H1 (cell line): ENCODE data around the gene CLDN7. TPM values are rescaled to one million over a fixed set of nuclear protein-coding genes. Genes with fewer than 3 reads are reported as not detected.
A peak's percentile ranks its signal among the peaks of the same experiment; 100 is the strongest.

Experiments used
- CTCF ChIA-PET: fragments of 300-600 bp; sonication (Branson Sonifier 250); formaldehyde crosslinking; loops from one replicate; lab custom pipeline; 2021; ENCODE audit not compliant: partially characterized antibody; lab: Charles Lee
- POLR2A ChIA-PET: fragments of 300-600 bp; sonication (Branson Sonifier 250); formaldehyde crosslinking; loops from one replicate; lab custom pipeline; 2021; ENCODE audit warnings: inconsistent platforms; ENCODE audit not compliant: partially characterized antibody; lab: Charles Lee
- DNase-seq, 2 experiments: peaks; one replicate each; pipeline versions ENCODE4 v3.0.0 to v3.0.0-alpha.2; 2010 to 2022; ENCODE audit warnings: low spot score in 2 of 2, low read depth in 1 of 2, mixed read lengths in 1 of 2
- FAIRE-seq: peaks from 2 replicates; lab custom pipeline; 2011; peaks lifted over from hg19 to GRCh38; lab: Jason Lieb, UNC
- H2AFZ ChIP-seq: 2 replicates; pipeline ENCODE4 v1.8.1; 2012; ENCODE audit warnings: low read length, inconsistent platforms
- H2AK5ac ChIP-seq: 2 replicates; pipeline ENCODE4 v1.6.1; 2013; ENCODE audit warnings: low read depth, low read length
- H2BK120ac ChIP-seq: replicated peaks from 2 replicates; pipeline ENCODE3; 2013; ENCODE audit warnings: low read depth, low read length, inconsistent platforms
- H2BK12ac ChIP-seq: 2 replicates; pipeline ENCODE4 v1.6.1; 2013; ENCODE audit warnings: low read depth, low read length
- H2BK15ac ChIP-seq: 2 replicates; pipeline ENCODE4 v1.6.1; 2013; ENCODE audit warnings: low read length
- H2BK20ac ChIP-seq: 2 replicates; pipeline ENCODE4 v1.6.1; 2013; ENCODE audit warnings: low read length
- H2BK5ac ChIP-seq: 2 replicates; pipeline ENCODE4 v1.6.1; 2013; ENCODE audit warnings: low read depth, low read length
- H3K14ac ChIP-seq: 2 replicates; pipeline ENCODE4 v1.6.1; 2013; ENCODE audit warnings: inconsistent platforms; ENCODE audit not compliant: insufficient read length
- H3K18ac ChIP-seq: 2 replicates; pipeline ENCODE4 v1.6.1; 2013; ENCODE audit warnings: low read length; ENCODE audit errors: extremely low read depth
- H3K23ac ChIP-seq: 2 replicates; pipeline ENCODE4 v1.6.1; 2013; ENCODE audit warnings: inconsistent platforms; ENCODE audit not compliant: insufficient read length
- H3K23me2 ChIP-seq: 2 replicates; pipeline ENCODE4 v1.6.1; 2013; ENCODE audit warnings: low read depth, low read length
- H3K27ac ChIP-seq: 2 replicates; pipeline ENCODE4 v1.6.1; 2011; ENCODE audit warnings: low read depth, low read length, inconsistent platforms
- H3K27me3 ChIP-seq, 4 experiments: replicated peaks in 1 of 4; 1 replicate in 1 of 4; 2 replicates in 3 of 4; pipeline versions ENCODE4 v1.6.1 to v1.8.1; 2011 to 2013; ENCODE audit warnings: low read length in 3 of 4, mild to moderate bottlenecking in 3 of 4, inconsistent platforms in 2 of 4, mixed read lengths in 2 of 4, moderate library complexity in 1 of 4; ENCODE audit not compliant: control insufficient read depth in 3 of 4, insufficient read depth in 3 of 4; ENCODE audit errors: extremely low read depth in 1 of 4
- H3K36me3 ChIP-seq, 4 experiments: 2 replicates each; pipeline versions ENCODE4 v1.6.1 to v1.8.1; 2011 to 2013; ENCODE audit warnings: mild to moderate bottlenecking in 4 of 4, low read length in 3 of 4, moderate library complexity in 2 of 4, control low read depth in 1 of 4, inconsistent platforms in 1 of 4; ENCODE audit not compliant: insufficient read depth in 4 of 4, control insufficient read depth in 2 of 4
- H3K4ac ChIP-seq: replicated peaks from 2 replicates; pipeline ENCODE3; 2013; ENCODE audit warnings: low read length, low read depth, mixed read lengths, inconsistent platforms; ENCODE audit not compliant: insufficient read length
- H3K4me1 ChIP-seq, 4 experiments: replicated peaks in 1 of 4; 1 replicate in 1 of 4; 2 replicates in 3 of 4; pipeline versions ENCODE4 v1.6.1 to v1.8.1; 2011 to 2013; ENCODE audit warnings: low read length in 3 of 4, inconsistent platforms in 2 of 4, mixed read lengths in 1 of 4; ENCODE audit not compliant: insufficient read depth in 4 of 4, control insufficient read depth in 3 of 4
- H3K4me2 ChIP-seq, 2 experiments: 2 replicates each; pipeline versions ENCODE4 v1.6.1 to v1.8.1; 2011 to 2013; ENCODE audit warnings: low read depth in 2 of 2, low read length in 2 of 2, control low read depth in 1 of 2, inconsistent platforms in 1 of 2, mild to moderate bottlenecking in 1 of 2; ENCODE audit not compliant: insufficient read depth in 1 of 2
- H3K4me3 ChIP-seq, 4 experiments: fragments of 200-600, 300-600 bp in 1 of 4; sonication (generic), shearing (Covaris generic), sonication (Bioruptor Twin) in 1 of 4; 2 replicates each; pipeline versions ENCODE4 v1.5.1 to v1.8.1; 2011 to 2016; ENCODE audit warnings: low read length in 4 of 4, low read depth in 3 of 4, control low read depth in 2 of 4, inconsistent platforms in 2 of 4, mild to moderate bottlenecking in 2 of 4, mixed read lengths in 1 of 4, moderate library complexity in 1 of 4; ENCODE audit not compliant: insufficient read depth in 2 of 4; ENCODE audit errors: extremely low read depth in 1 of 4
- H3K56ac ChIP-seq: replicated peaks from 2 replicates; pipeline ENCODE3; 2013; ENCODE audit warnings: low read depth, mild to moderate bottlenecking, mixed read lengths, low read length, inconsistent platforms; ENCODE audit not compliant: insufficient read length
- H3K79me1 ChIP-seq: 2 replicates; pipeline ENCODE4 v1.6.1; 2013; ENCODE audit warnings: low read depth, low read length, control low read depth
- H3K79me2 ChIP-seq, 2 experiments: 2 replicates each; pipeline versions ENCODE4 v1.6.1 to v1.8.1; 2012 to 2013; ENCODE audit warnings: low read length in 2 of 2, mild to moderate bottlenecking in 2 of 2, inconsistent platforms in 1 of 2; ENCODE audit not compliant: insufficient read depth in 2 of 2, control insufficient read depth in 1 of 2
- H3K9ac ChIP-seq, 4 experiments: replicated peaks in 1 of 4; 1 replicate in 1 of 4; 2 replicates in 3 of 4; pipeline versions ENCODE4 v1.6.1 to v1.8.1; 2011 to 2013; ENCODE audit warnings: low read depth in 3 of 4, low read length in 3 of 4, control low read depth in 2 of 4, mild to moderate bottlenecking in 2 of 4, moderate library complexity in 2 of 4, inconsistent platforms in 1 of 4; ENCODE audit errors: extremely low read depth in 1 of 4
- H3K9me3 ChIP-seq, 2 experiments: 2 replicates each; pipeline versions ENCODE4 v1.6.1 to v1.8.1; 2012 to 2013; ENCODE audit warnings: mild to moderate bottlenecking in 2 of 2, moderate library complexity in 2 of 2, control low read depth in 1 of 2, inconsistent platforms in 1 of 2, low read depth in 1 of 2, low read length in 1 of 2, mixed read lengths in 1 of 2; ENCODE audit not compliant: insufficient read depth in 2 of 2
- H4K20me1 ChIP-seq, 2 experiments: replicated peaks in 1 of 2; 2 replicates each; pipeline versions ENCODE3 to v1.8.1; 2011 to 2013; ENCODE audit warnings: inconsistent platforms in 2 of 2, low read length in 2 of 2, mild to moderate bottlenecking in 1 of 2; ENCODE audit not compliant: insufficient read depth in 2 of 2, control insufficient read depth in 1 of 2
- H4K5ac ChIP-seq: 2 replicates; pipeline ENCODE4 v1.6.1; 2013; ENCODE audit warnings: low read length, low read depth, mixed read lengths, inconsistent platforms; ENCODE audit not compliant: insufficient read length
- H4K8ac ChIP-seq: 2 replicates; pipeline ENCODE4 v1.8.0; 2013; ENCODE audit warnings: mild to moderate bottlenecking, moderate library complexity, low read length, inconsistent platforms; ENCODE audit not compliant: insufficient read depth; ENCODE audit errors: extremely low read depth
- H4K91ac ChIP-seq: replicated peaks from 2 replicates; pipeline ENCODE3; 2013; ENCODE audit warnings: low read length, mixed read lengths, inconsistent platforms; ENCODE audit not compliant: insufficient read length
- CEBPB ChIP-seq: IDR thresholded peaks from 2 replicates; pipeline ENCODE4 v1.6.1; 2012; ENCODE audit warnings: low read depth, low read length
- JUN ChIP-seq: IDR thresholded peaks from 2 replicates; pipeline ENCODE4 v1.6.1; 2011; ENCODE audit warnings: low read depth, mild to moderate bottlenecking, improper control_type of control experiment, low read length
- KDM1A ChIP-seq: fragments of 200-600, 300-600 bp; sonication (generic); IDR thresholded peaks from 2 replicates; pipeline ENCODE4 v1.7.1; 2016; ENCODE audit warnings: mild to moderate bottlenecking, low read length, borderline replicate concordance
- PHF8 ChIP-seq: fragments of 200-600 bp; sonication (generic); conservative IDR thresholded peaks from 2 replicates; pipeline ENCODE4 v1.7.1; 2012; ENCODE audit warnings: low read depth, mild to moderate bottlenecking, inconsistent platforms, low read length, moderate library complexity
- WGBS, 2 experiments: shearing (Covaris generic) in 1 of 2; methylation state at CpG; one replicate each; pipeline versions ENCODE4 v1.1.6 to v1.1.7; 2013 to 2015; ENCODE audit warnings: low lambda C conversion rate in 2 of 2, mixed read lengths in 2 of 2, inconsistent platforms in 1 of 2, low coverage in 1 of 2, missing lambda C conversion rate in 1 of 2; ENCODE audit not compliant: insufficient replicate concordance in 2 of 2, insufficient coverage in 1 of 2, insufficient read length in 1 of 2; ENCODE audit errors: extremely low coverage in 1 of 2, missing lambda C conversion rate in 1 of 2; 5-methylcytosine and 5-hydroxymethylcytosine counted together
- polyA plus RNA-seq, 7 experiments: library from polyadenylated mRNA; depleted of rRNA in 3 of 7; stranded (reverse) in 5 of 7; unstranded in 2 of 7; fragments of >200 nt in 5 of 7; fragments of 200-250 nt in 2 of 7; gene quantifications; 1 replicate in 5 of 7; 2 replicates in 1 of 7; 4 replicates in 1 of 7; pipeline versions ENCODE4 v1.2.1 to v1.2.3, GENCODE V29; 2011 to 2013; ENCODE audit warnings: missing spikeins in 2 of 7, mixed read lengths in 2 of 7
- total RNA-seq: library from RNA; stranded (reverse); fragmentation: NEBNext Ultra II Directional; extraction: Animal tissue kit (Norgen Biotek cat#: 25700); gene quantifications from 2 replicates; pipeline ENCODE4 v1.2.1, GENCODE V29; 2021

The CLDN7 gene
- total and polyA plus RNA-seq, 2 of the 8 experiments (the other 6 are each of a cell fraction or from before 2014, with no cell fraction given) = 118 to 119 TPM

DNA sequence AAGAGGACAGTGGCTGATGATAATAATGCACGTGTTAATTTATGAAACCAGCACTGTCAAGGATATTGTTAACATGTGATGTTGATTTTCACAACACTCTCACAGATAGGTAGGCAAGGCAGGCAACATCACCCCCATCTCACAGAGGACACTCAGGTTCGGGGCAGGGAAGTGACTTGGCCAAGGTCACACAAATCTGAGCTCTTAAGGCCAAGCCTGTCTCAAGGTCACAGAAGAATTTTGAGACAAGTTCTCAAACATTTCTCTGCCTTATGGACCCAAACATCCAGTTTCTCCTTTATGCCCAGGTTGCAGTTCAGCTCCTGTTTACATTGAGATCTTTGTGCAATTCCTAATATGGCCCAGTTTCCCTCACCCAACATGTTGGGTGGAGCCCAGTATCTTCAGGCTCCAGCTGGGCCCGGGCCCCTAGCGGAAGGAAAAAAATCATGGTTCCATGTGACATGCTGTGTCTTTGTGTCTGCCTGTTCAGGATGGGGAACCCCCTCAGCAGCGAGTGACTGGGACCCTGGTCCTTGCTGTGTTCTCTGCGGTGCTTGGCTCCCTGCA lies 20.6 kb upstream of the CLDN7 start:
- ChIA-PET CTCF (interaction anchor here (0.5 to 4.8 kb wide), 12 partner anchors 9 to 278 kb away, joined by 3 to 46 read pairs (median 5); partner anchors contain the start of genes ACAP1 and GABARAP), POLR2A (interaction anchor here (0.6 to 7.7 kb wide), 22 partner anchors 8 to 291 kb away, joined by 3 to 94 read pairs (median 6); partner anchors contain the start of genes ACADVL, CLDN7, CTDNEP1 and DLG4)
- Histone ChIP-seq H3K79me1 (no peaks in the 10 kb centered on the region), H4K20me1 (peaks cover 0 to 7% of the 10 kb centered on the region in 2 experiments), H3K56ac (no peak overlapping the region), H2BK120ac (no peak overlapping the region), H3K27me3 (peaks cover 0 to 13% (median 7%) of the 10 kb centered on the region in 4 experiments; a peak in 6 of 7 replicates), H2BK5ac (no peak overlapping the region), H3K18ac (no peak overlapping the region), H2BK20ac (no peak overlapping the region), H3K9me3 (no peaks in the 10 kb centered on the region), H3K79me2 (no peaks in the 10 kb centered on the region), H2BK12ac (no peak overlapping the region), H2AFZ (no peak overlapping the region), H3K4ac (no peak overlapping the region), H4K5ac (no peak overlapping the region), H3K9ac (peak overlapping the region in 1 of 4 experiments; percentile 67; a peak in 1 of 7 replicates), H3K4me1 (peaks cover 0 to 20% (median 8%) of the 10 kb centered on the region in 4 experiments; a peak in 5 of 7 replicates), H3K23me2 (peaks cover 11% of the 10 kb centered on the region), H3K23ac (no peak overlapping the region), H3K4me3 (peak overlapping the region; percentile 76 to 83 (median 78); a peak in 7 of 8 replicates), H4K8ac (no peak overlapping the region; the same call in 1 of the 2 replicates), H3K14ac (no peak overlapping the region), H2BK15ac (peak overlapping the region; percentile 72; the same call in 1 of the 2 replicates), H3K27ac (no peak overlapping the region), H3K36me3 (peaks cover 0 to 6% (median 3%) of the 10 kb centered on the region in 4 experiments; a peak in 3 of 8 replicates), H3K4me2 (peak overlapping the region; percentile 45 to 100), H2AK5ac (no peak overlapping the region), H4K91ac (no peak overlapping the region)
- DNase-seq = no peak
- FAIRE-seq = no peak
- 78% methylated on average over 6 of the region's 6 CpGs; no CpG with 5 or more reads in 1 of the 2 experiments for WGBS, 2 experiments
- no peak for TF ChIP-seq PHF8
- TF ChIP-seq JUN = no peak
- no peak for TF ChIP-seq CEBPB
- peak; percentile 66; the same call in 1 of the 2 replicates for TF ChIP-seq KDM1A
